Sigmoid colon (tissue), 4 donors: ENCODE results near the gene HCFC2.

Source experiments
- POLR2AphosphoS5 ChIP-seq, 4 donors: sonication (generic); formaldehyde crosslinking; IDR thresholded peaks; one replicate each; pipeline ENCODE4 v1.6.1; 2017; ENCODE audit warnings: antibody characterized with exemption in 4 of 4
- TF ChIP-seq, protein P1 (sequence below), 4 experiments: fragments of 450-650 bp in 3 of 4; fragments of 200-600 bp in 1 of 4; IDR thresholded peaks; one replicate each; pipeline ENCODE4 v1.5.1; 2016 to 2019; ENCODE audit warnings: antibody characterized with exemption in 4 of 4, mild to moderate bottlenecking in 3 of 4, moderate library complexity in 2 of 4

DNA sequence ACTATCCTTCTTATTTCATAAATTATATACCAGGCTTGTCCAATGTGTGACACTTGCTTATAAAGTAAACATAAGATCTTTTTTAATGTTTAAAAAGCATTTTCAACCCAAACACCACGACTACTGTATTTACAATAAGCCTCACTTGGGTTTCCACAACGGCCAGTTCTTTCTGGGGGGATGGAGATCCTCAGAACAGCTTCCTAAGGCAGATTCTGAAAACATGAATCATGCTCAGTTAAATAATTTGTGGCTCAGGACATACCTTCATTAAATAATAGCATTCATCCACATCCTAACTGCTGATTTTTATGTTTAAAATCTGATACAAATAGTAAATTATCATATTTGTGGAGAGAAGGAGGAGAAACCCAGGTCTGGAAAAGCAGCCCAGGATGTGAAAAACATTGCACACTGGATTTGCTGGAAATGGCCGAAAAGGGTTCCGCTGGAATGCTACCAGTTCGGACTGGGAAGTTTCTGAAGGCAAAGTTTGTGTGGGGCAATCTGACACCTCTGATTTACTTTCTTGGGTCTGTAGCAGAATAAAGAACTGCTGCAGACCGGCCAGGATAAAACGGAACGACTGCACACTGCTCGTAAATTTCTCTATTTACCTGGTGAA, 14.9 kb upstream of the HCFC2 start:
- TF ChIP-seq, protein P1, sequence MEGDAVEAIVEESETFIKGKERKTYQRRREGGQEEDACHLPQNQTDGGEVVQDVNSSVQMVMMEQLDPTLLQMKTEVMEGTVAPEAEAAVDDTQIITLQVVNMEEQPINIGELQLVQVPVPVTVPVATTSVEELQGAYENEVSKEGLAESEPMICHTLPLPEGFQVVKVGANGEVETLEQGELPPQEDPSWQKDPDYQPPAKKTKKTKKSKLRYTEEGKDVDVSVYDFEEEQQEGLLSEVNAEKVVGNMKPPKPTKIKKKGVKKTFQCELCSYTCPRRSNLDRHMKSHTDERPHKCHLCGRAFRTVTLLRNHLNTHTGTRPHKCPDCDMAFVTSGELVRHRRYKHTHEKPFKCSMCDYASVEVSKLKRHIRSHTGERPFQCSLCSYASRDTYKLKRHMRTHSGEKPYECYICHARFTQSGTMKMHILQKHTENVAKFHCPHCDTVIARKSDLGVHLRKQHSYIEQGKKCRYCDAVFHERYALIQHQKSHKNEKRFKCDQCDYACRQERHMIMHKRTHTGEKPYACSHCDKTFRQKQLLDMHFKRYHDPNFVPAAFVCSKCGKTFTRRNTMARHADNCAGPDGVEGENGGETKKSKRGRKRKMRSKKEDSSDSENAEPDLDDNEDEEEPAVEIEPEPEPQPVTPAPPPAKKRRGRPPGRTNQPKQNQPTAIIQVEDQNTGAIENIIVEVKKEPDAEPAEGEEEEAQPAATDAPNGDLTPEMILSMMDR (IDR thresholded peaks at IDR 0.05): no peak
- no peak for TF ChIP-seq POLR2AphosphoS5 (IDR thresholded peaks at IDR 0.05)
